Lung microvascular endothelial cell (primary cell): Measurements from ENCODE around the gene SLC30A2. TPM values are rescaled to one million over a fixed set of nuclear protein-coding genes. Genes with fewer than 3 reads are reported as not detected.

Source experiments
- DNase-seq, 2 donors: peaks; one replicate each; pipeline versions ENCODE4 v3.0.0 to v3.0.0-alpha.2; 2010; ENCODE audit warnings: low read depth in 2 of 2
- total RNA-seq: library from RNA; depleted of rRNA; stranded (reverse); fragments of >200 nt; gene quantifications from 2 replicates; pipeline ENCODE4 v1.2.1, GENCODE V29; 2014

SLC30A2 gene
- total RNA-seq, 1 donor from 2014 or later, result not detected

- DNase-seq, result peak; percentile 99 to 100
Observed at GRCh38 chr1:25997828-25998761, 47.8 kb downstream of the SLC30A2 start, which contains the start of gene PAFAH2. Gene PAFAH2 (minus strand): TSS chr1:25998063. CDS start chr1:25990816, 7,247 bp downstream.

GRCh38 chr1:25996966-25997827 is 48.7 kb downstream of the SLC30A2 start:
- peak; percentile 36 to 73 for DNase-seq

- peak in 1 of 2 donors; percentile 18 for DNase-seq
Observed at GRCh38 chr1:25994402-25995150, 51.3 kb downstream of the SLC30A2 start.

DNA sequence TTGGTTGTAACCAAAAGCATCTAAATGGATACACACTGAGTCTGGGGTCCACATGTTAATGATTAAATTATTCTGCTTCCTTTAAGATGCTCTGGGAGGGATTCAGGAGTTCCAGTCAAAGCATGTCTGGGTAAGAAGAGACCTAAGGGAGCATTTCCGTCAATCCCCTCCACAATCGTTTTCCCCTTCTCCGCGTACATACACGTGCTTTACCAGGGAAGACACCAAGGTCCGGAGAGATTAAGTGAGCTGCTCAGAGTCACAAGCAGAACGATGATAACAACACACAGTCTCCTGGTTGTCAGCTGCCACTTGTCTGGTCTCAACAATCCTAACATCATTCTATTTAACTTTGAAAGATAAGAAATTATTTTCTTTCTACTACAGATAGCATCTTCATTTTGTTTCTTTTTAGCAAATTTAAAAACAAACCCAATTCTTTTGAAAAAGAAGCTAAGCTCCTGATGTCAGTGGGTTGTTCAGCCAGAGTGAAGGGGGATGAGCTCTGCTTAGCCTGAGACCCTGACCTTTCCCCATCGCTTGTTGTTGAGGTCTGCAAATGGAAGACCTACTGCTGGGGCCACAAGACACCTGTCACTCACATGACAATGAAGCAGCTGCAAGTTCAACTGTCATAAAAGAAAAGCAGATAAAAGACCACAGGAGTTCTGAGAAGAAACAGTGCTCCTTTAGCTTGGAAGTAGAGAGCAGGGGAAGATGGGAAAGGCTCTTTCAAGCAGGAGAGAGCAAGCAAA is 52.5 kb downstream of the SLC30A2 start:
- no peak for DNase-seq

DNA sequence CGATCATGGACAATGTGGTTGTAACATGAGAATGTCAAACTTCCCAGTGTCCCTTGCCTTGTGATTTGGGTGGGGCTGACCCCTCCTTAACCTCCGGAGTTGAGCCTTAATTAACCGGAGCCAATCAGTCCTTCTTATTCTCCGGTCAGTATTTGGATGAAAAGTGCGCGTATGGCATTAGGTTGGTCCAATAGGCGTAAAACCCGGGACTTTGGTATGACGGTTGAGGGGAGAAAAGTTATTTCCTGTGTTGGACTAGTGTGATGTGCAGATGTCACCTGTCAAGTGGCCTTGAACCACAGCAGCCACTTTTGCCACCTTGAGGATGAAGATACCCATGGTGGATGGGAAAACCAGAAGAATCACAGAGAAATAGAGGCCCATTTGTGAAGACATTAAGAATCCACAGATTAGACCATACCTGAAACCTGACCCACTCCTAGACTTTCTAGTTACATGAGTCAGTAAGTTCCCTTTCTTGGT is 53.2 kb downstream of the SLC30A2 start:
- no peak for DNase-seq

- DNase-seq, result peak in 1 of 2 donors; percentile 96
Observed at GRCh38 chr1:25991937-25992688, 53.8 kb downstream of the SLC30A2 start.

DNA sequence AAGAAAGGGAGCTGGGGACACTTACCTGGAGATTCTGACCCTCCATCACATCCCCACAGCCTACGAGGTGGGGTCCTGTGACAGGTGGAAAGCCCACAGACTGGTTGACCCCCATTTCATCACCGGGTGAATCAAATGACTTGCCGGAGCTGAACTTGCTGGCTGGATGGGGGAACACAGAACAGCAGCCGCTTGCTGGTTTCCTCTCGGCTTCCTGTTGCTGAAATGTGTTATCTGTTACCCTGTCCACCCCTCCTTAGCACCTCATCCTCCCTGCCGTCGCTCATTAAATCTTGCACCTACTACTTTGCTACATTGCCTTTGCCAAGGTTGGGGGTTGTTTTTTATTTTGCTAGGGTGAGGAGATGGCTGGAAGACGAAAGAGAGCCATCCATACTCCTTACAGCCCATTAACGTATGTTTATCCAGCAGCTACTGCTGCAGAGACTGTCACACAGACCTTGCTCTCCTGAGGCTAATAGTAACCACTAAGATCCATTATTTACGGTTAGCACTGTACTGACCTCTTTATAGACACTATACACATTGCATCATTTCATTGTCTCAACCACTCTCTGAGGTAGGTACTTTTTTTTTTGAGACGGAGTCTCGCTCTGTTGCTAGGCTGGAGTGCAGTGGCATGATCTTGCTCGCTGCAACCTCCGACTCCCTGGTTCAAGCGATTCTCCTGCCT is 55.1 kb downstream of the SLC30A2 start:
- DNase-seq, result peak in 1 of 2 donors; percentile 82

DNA sequence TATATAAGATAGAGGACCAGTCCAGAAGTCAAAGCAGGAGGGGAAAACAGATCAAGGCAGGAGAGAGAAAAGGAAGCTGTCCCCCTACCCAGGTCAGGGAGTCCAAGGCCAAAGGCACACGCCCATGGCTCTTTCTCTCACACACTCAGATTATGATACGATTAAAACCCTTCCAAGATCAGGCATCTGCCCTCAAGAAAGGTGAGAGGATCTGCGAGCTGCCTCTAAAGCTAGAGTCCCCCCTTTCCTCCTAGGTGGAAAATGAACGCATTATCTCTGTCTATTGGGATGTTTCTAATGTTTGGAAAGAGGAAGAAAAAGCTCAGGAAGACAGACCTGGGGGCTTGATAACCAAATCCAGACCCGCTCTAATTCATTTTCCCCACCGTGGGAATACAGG is 55.7 kb downstream of the SLC30A2 start:
- DNase-seq, result no peak

DNA sequence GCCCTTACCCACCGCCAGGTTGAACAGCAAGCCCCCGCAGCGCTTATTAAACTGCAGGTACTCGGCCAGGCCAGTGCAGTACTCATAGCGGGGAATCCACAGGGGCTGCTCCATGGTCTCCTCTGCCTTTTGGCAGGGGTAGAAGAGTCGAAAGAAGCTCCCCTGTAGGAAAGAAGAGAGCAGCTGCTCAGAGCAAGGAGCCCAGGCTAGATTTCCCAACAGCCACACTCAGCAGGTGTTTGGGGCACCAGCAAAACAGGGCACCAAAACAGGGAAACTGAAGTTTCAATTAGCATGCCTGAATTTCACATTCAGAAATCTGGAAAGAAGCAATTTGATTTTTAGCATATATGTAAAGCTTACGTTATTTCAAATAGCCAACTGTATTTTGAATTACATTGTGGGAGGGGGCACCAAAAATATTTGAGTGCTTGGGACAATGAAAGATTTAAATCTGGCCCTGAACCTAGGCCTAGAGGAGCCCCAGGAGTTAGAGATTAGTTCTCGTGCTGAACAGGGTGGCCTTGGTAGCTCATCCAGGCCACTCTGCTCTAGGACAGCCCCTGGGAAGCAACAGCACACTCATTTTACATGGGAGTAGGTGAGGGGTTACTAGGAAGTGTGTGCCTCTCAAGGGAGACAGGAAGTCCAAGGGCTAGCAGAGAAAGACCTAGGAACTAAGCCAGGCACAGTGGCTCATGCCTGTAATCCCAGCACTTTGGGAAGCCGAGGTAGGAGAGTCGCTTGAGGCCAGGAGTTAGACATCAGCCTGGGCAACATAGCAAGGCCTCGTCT is 56.3 kb downstream of the SLC30A2 start:
- DNase-seq, result peak in 1 of 2 donors; percentile 65

DNA sequence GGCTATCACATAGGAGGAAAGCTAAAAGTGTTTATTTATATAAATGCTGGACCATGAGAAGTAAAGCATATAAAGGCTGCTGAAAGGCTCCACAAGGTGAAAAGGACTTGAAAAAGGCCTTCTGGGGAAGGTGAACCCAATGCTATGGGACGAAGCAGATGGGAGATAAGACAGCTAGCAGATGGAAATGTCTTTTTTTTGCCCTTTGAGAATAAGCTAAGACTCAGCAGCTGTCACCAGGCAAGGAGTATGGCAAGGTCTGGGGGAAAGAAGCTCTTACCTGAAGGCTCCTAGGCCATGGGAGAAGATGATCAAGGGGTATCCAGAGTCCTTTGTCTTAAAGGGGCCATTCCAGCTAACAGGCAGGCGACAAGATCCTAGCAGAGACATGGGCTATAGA is 58.0 kb downstream of the SLC30A2 start:
- no peak for DNase-seq

Other genes with a start within 250 kb of the SLC30A2 start
- 21.8 and 27.8 TPM in 2 replicates for gene SELENON, start 245.9 kb downstream of the SLC30A2 start, total RNA-seq
- 21.6 and 30.6 TPM in 2 replicates for gene MTFR1L, start 226.2 kb downstream of the SLC30A2 start, total RNA-seq
- gene AUNIP, start 186.7 kb downstream of the SLC30A2 start, total RNA-seq, result 0.60 and 2.0 TPM in 2 replicates
- 8.3 and 18.7 TPM in 2 replicates for gene PAQR7, start 170.4 kb downstream of the SLC30A2 start, total RNA-seq
- 162 and 212 TPM in 2 replicates for gene STMN1, start 139.7 kb downstream of the SLC30A2 start, total RNA-seq
- gene PAFAH2, start 48.1 kb downstream of the SLC30A2 start, total RNA-seq, result 9.2 and 32.7 TPM in 2 replicates
- gene EXTL1, start 24.3 kb downstream of the SLC30A2 start, total RNA-seq, result under 0.01 TPM in 2 replicates
- gene TRIM63, start 21.5 kb upstream of the SLC30A2 start, total RNA-seq, result under 0.01 TPM in 1 of 2 replicates, not detected in the other
- gene PDIK1L, start 65.7 kb upstream of the SLC30A2 start, total RNA-seq, result 3.7 and 4.2 TPM in 2 replicates
- 4.8 and 6.0 TPM in 2 replicates for gene FAM110D, start 113.0 kb upstream of the SLC30A2 start, total RNA-seq
- gene C1orf232, start 122.8 kb upstream of the SLC30A2 start, total RNA-seq, result not detected in 2 replicates
- gene ZNF593, start 123.8 kb upstream of the SLC30A2 start, total RNA-seq, result 28.8 and 29.2 TPM in 2 replicates
- gene ZNF593OS, start 125.7 kb upstream of the SLC30A2 start, total RNA-seq, result not detected in 2 replicates
- not detected in 2 replicates for gene CNKSR1, start 131.4 kb upstream of the SLC30A2 start, total RNA-seq
- gene CATSPER4, start 144.5 kb upstream of the SLC30A2 start, total RNA-seq, result not detected in 2 replicates
- 4.2 and 4.8 TPM in 2 replicates for gene CEP85, start 188.1 kb upstream of the SLC30A2 start, total RNA-seq
- 16.5 and 17.4 TPM in 2 replicates for gene SH3BGRL3, start 234.0 kb upstream of the SLC30A2 start, total RNA-seq